Caki2 (cell line): Measurements from ENCODE around the gene ATP6V0D1. TPM values are rescaled to one million over a fixed set of nuclear protein-coding genes. Genes with fewer than 3 reads are reported as not detected.
A peak's percentile ranks its signal among the peaks of the same experiment; 100 is the strongest.

Source experiments
- DNase-seq: peaks from one replicate; pipeline ENCODE4 v3.0.0-alpha.2; 2015; ENCODE audit warnings: low read depth
- in situ Hi-C: cut with HindIII; loops from 2 replicates; pipeline ENCODE4 v1.10.0; 2016; ENCODE audit warnings: low sequenced_read_pairs, low pct_unique_long_range_greater_than_20kb, mixed read lengths
- total RNA-seq: library from RNA; depleted of rRNA; stranded (reverse); fragments of >200 nt; shearing (Covaris generic); gene quantifications from 2 replicates; pipeline ENCODE4 v1.2.3, GENCODE V29; 2014; ENCODE audit warnings: low replicate concordance

Gene ATP6V0D1
- total RNA-seq, 1 experiment from 2014 or later = 39.7 TPM

- DNase-seq = no peak
- in situ Hi-C loops = no loop called here
These were observed 44.2 kb downstream of the ATP6V0D1 start for GRCh38 chr16:67436640-67437193.

- in situ Hi-C loops = no loop called here
- no peak for DNase-seq
These were observed 45.2 kb downstream of the ATP6V0D1 start for GRCh38 chr16:67435758-67436164.

DNA sequence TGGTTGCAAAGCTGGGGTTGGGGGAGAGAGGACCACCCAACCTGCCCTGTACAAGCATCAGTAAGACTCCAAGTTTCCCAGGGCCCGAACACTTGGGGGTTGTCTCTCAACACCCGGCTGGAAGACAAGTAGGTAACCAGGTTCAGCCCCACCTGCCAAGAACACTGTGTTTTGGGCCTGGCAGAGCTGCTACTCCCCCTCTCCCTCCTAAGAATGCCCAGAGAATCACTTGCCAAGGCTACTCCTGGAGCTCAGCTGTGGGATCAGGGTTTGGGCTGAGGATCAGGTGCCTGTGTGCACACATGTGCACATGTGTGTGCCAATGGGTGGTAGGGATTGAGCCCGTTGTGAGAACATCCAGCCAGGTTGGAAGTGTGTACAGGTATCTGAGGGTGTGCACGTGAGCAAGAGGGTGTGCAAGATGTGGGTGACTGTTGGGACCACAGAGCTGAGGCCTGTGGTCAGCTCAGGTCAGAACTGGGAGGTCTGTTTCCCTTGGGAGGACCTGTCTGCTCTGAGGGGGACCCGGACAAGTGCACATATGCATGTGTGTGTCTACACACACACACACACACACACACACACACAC, 47.7 kb downstream of the ATP6V0D1 start:
- in situ Hi-C loops = no loop called here
- no peak for DNase-seq

GRCh38 chr16:67432506-67432890, 48.5 kb downstream of the ATP6V0D1 start:
- DNase-seq = no peak
- in situ Hi-C loops = no loop called here

GRCh38 chr16:67431775-67432505, 49.0 kb downstream of the ATP6V0D1 start:
- in situ Hi-C loops = no loop called here
- no peak for DNase-seq

DNA sequence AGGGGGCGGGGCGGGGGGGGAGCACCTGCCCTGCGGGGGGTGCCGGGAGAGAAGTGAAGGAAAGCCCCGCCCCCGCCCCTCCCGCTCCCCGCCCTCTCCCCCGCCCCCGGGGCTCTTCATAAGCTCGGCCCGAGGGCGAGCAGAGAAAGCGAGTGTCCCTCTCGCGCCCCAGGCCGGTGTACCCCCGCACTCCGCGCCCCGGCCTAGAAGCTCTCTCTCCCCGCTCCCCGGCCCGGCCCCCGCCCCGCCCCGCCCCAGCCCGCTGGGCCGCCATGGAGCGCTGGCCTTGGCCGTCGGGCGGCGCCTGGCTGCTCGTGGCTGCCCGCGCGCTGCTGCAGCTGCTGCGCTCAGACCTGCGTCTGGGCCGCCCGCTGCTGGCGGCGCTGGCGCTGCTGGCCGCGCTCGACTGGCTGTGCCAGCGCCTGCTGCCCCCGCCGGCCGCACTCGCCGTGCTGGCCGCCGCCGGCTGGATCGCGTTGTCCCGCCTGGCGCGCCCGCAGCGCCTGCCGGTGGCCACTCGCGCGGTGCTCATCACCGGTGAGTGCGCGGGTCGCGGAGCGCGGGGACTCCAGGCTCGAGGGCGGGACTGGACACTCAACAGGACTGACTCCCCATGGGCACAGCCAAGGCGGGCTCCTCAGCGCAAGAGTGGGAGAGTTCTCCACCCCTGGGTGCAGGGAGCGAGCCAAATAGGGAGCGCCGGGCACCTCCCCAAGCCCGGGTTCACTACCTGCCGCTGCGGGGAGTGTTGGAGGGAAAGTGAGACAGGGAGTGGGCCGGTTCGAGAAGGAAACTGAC, 49.8 kb downstream of the ATP6V0D1 start, which contains the start of gene HSD11B2:
HSD11B2 (plus strand) TSS at position 145 of the 798 bp plus-strand sequence; CDS start at position 273, 128 bp downstream.
- in situ Hi-C loops = no loop called here
- peak; percentile 49 for DNase-seq

- DNase-seq = no peak
- in situ Hi-C loops = no loop called here
These were observed 50.4 kb downstream of the ATP6V0D1 start for GRCh38 chr16:67430504-67430976.

- in situ Hi-C loops = no loop called here
- no peak for DNase-seq
These were observed 51.0 kb downstream of the ATP6V0D1 start for GRCh38 chr16:67429799-67430503.

GRCh38 chr16:67429053-67429798, 51.7 kb downstream of the ATP6V0D1 start:
- no peak for DNase-seq
- in situ Hi-C loops = no loop called here

DNA sequence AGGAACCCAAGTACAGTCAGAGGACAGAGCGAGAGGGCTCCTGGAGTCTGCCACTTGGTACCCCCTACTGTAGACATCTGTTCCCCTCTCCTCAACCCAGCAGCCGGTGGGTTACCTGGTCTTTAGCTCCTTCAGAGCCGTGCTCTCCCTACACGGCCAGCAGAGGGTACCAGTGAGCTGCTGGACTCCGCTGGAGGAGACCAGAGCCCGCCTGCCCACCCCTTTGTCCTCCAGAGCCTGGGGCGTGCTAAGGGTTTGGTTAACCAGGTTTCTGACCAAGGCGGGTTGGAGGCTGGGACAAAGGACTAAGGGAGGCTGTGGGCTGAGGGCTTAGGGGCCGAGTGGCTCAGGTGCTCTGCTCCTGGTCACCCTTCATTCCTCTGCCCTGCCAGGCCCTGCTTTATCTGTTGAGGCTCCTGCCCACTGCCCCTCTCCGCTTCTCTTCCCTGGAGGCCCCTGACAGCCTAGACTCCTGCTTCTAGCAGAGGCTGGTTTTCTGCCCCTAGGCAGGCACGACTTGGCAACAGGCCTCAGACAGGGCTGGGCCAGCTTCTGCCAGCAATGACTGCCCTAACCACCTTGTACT, 52.7 kb downstream of the ATP6V0D1 start:
- in situ Hi-C loops = no loop called here
- no peak for DNase-seq

DNA sequence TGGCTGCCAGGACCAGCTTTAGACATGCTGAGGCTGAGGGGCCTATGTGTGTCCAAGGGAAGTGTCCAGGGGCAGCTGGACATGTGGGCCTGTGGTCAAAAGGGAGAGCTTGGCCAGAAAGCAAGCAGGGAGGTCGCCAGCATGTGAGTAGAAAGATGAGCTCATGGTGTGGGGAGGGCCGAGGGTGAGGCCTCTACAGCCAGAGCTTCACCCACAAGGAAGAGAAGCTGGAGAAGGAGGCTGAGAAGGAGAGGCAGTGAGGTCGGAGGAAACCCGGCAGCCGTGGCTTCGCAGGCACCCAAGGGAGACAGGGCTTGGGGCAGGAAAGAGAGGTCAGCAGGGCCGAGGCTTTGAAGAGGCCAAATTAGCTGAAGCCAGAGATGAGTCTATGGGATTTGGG, 54.0 kb downstream of the ATP6V0D1 start:
- in situ Hi-C loops = no loop called here
- no peak for DNase-seq

- in situ Hi-C loops = no loop called here
These were observed 54.9 kb downstream of the ATP6V0D1 start for GRCh38 chr16:67426022-67426421.

GRCh38 chr16:67425580-67425979, 55.4 kb downstream of the ATP6V0D1 start:
- in situ Hi-C loops = no loop called here
- no peak for DNase-seq

More at GRCh38 chr16:67426022-67426421, 54.9 kb downstream of the ATP6V0D1 start:
- no peak for DNase-seq

DNA sequence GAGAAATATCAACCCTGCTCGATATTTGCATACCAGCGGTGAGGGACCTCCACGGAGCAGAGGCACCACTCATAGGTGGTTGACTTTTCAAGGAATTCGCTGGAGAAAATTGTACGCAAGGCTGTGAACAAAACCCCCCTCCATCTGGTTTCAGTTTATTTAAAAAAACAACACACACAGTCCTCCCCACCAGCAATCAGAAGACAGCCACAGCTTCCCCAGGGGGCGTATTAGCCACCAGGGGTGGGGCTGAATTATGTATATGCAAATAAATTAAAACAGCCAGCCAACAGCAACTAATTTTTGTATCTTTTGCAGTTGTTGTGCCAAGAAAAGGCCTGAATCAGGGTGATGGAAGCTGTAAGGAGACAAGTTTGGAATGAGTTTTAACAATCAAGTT, 55.9 kb downstream of the ATP6V0D1 start:
- in situ Hi-C loops = no loop called here
- no peak for DNase-seq

DNA sequence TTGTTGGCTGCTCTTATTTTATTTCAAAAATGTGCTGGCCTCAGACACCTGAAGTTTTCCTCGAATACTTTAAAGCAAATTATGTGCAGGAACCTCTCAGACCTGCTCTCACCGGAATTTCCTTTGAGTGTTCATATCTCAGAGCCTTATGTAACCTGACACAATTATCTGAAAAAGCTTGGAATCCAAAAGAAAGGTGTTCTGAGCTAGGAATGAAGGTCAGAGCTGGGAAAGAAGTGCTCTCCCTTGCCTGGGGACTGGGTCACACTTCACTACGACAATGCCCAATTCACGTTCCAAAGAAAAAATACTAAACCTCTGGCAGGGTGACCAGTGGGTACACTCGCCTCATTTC, 56.7 kb downstream of the ATP6V0D1 start:
- in situ Hi-C loops = no loop called here
- DNase-seq = no peak

DNA sequence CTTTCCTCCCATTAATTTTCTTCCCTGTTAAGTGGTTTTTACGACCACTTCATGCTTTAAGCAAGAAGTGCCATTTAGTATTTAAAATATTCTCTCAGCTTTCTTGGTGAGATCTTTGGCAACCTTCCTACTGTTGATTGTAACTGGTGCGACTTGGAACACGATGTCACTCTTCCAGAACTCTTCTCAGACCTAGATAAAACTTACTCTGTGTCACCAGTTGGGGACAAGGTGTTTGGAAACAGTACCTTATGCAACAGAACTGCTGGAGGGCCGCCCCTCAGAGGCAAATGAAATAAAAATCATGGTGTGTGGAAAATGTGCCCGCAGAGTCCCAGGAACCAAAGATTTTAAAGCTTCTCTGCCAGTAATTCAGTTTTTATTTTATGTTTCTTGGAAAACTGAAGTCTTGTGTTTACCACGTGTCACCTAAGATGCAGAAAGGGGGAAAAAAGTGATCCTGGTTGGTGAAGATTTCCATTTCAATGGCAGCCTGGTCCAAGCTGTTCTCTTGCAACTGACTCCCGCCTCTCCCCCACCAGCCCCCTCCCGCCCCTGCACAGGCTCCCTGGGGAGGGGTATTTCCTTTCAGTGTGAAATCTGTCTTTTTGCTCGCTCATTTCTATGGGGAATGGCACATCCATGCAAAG, 57.2 kb downstream of the ATP6V0D1 start:
- no peak for DNase-seq
- in situ Hi-C loops = no loop called here

- DNase-seq = no peak
- in situ Hi-C loops = no loop called here
These were observed 57.9 kb downstream of the ATP6V0D1 start for GRCh38 chr16:67423015-67423414.
